GM12878 (cell line): ENCODE results near the gene PCDHGC5. TPM values are rescaled to one million over a fixed set of nuclear protein-coding genes. Genes with fewer than 3 reads are reported as not detected.
A peak's percentile ranks its signal among the peaks of the same experiment; 100 is the strongest.

ENCODE experiments used
- ATAC-seq: fragments of 200-7000 bp; cut with Tn5 transposase; 3 replicates; pipeline ENCODE4 v1.9.1; 2020; ENCODE audit warnings: mild to moderate bottlenecking, moderate library complexity
- BruUV-seq: library from RNA; stranded (reverse); fragments of 400-500 nt; replicated peaks from 2 replicates; lab custom pipeline; 2021; lab: Mats Ljungman, UMichigan
- CTCF ChIA-PET: fragments of 300-600 bp; sonication (Branson Sonifier 250); formaldehyde crosslinking; extraction: SDS; loops from one replicate; lab custom pipeline; 2021; ENCODE audit warnings: inconsistent platforms; lab: Yijun Ruan, JAX
- POLR2A ChIA-PET: fragments of 350-600 bp; formaldehyde crosslinking; extraction: SDS; loops from one replicate; lab custom pipeline; 2021; ENCODE audit warnings: inconsistent platforms; lab: Charles Lee
- RAD21 ChIA-PET: fragments of 300-600 bp; sonication (Branson Sonifier 250); formaldehyde crosslinking; loops from one replicate; lab custom pipeline; 2023; ENCODE audit warnings: antibody characterized with exemption; ENCODE audit not compliant: unreplicated experiment; lab: Charles Lee
- SMC1A ChIA-PET: fragments of 300-600 bp; sonication (Branson Sonifier 250); formaldehyde crosslinking; loops from one replicate; lab custom pipeline; 2023; ENCODE audit not compliant: unreplicated experiment, uncharacterized antibody; lab: Charles Lee
- DNase-seq: peaks from one replicate; pipeline ENCODE4 v3.0.0-alpha.2; 2011; ENCODE audit warnings: low read depth, low spot score
- FAIRE-seq: peaks from 3 replicates; lab custom pipeline; 2011; peaks lifted over from hg19 to GRCh38; lab: Jason Lieb, UNC
- H2AFZ ChIP-seq: 2 replicates; pipeline ENCODE4 v1.6.0; 2011; ENCODE audit warnings: low read depth, low read length, control low read depth; ENCODE audit not compliant: control insufficient read depth
- H3K27ac ChIP-seq: 2 replicates; pipeline ENCODE4 v1.5.1; 2011; ENCODE audit warnings: control low read depth; ENCODE audit not compliant: control insufficient read depth, insufficient read depth
- H3K27me3 ChIP-seq, 2 experiments: replicated peaks in 1 of 2; 2 replicates each; pipeline versions ENCODE4 v1.6.0 to v1.6.1; 2011; ENCODE audit warnings: low read length in 1 of 2; ENCODE audit not compliant: control insufficient read depth in 2 of 2, insufficient read depth in 2 of 2
- H3K36me3 ChIP-seq, 2 experiments: 2 replicates each; pipeline ENCODE4 v1.5.1; 2011; ENCODE audit warnings: low read length in 1 of 2; ENCODE audit not compliant: control insufficient read depth in 2 of 2, insufficient read depth in 2 of 2
- H3K4me1 ChIP-seq: 2 replicates; pipeline ENCODE4 v1.6.1; 2011; ENCODE audit warnings: mild to moderate bottlenecking, low read length, moderate library complexity, mixed read lengths; ENCODE audit not compliant: control insufficient read depth, insufficient read depth
- H3K4me2 ChIP-seq: 2 replicates; pipeline ENCODE4 v1.6.0; 2011; ENCODE audit warnings: control low read depth; ENCODE audit not compliant: control insufficient read depth, insufficient read depth
- H3K4me3 ChIP-seq: fragments of 200-600 bp; sonication (generic); 2 replicates; pipeline ENCODE4 v1.5.1; 2016
- H3K79me2 ChIP-seq: 2 replicates; pipeline ENCODE4 v1.6.0; 2011; ENCODE audit warnings: low read length; ENCODE audit not compliant: control insufficient read depth, insufficient read depth
- H3K9ac ChIP-seq: 2 replicates; pipeline ENCODE4 v1.8.0; 2011; ENCODE audit warnings: low read length, control low read depth, mixed read lengths; ENCODE audit not compliant: control insufficient read depth, insufficient read depth
- H3K9me3 ChIP-seq: replicated peaks from 3 replicates; pipeline ENCODE4 v1.5.1; 2011; ENCODE audit warnings: mild to moderate bottlenecking, low read length; ENCODE audit not compliant: control insufficient read depth, insufficient read depth
- H4K20me1 ChIP-seq: 2 replicates; pipeline ENCODE4 v1.6.0; 2011; ENCODE audit not compliant: control insufficient read depth, insufficient read depth
- CHD2 ChIP-seq: IDR thresholded peaks from 2 replicates; pipeline ENCODE4 v1.6.1; 2011; ENCODE audit warnings: low read depth, low read length, improper control_type of control experiment, borderline replicate concordance
- FOS ChIP-seq: IDR thresholded peaks from 3 replicates; pipeline ENCODE4 v1.6.1; 2011; ENCODE audit warnings: borderline replicate concordance; ENCODE audit not compliant: insufficient read length; ENCODE audit errors: extremely low read depth
- MTA2 ChIP-seq: fragments of 450-650 bp; IDR thresholded peaks from 2 replicates; pipeline ENCODE4 v1.6.1; 2016; ENCODE audit warnings: low read depth, mild to moderate bottlenecking, moderate library complexity
- NFYA ChIP-seq: IDR thresholded peaks from 2 replicates; pipeline ENCODE4 v1.6.1; 2011; ENCODE audit warnings: low read depth, mild to moderate bottlenecking, low read length, improper control_type of control experiment, borderline replicate concordance
- NR2F1 ChIP-seq: fragments of 450-650 bp; conservative IDR thresholded peaks from 2 replicates; pipeline ENCODE4 v1.6.1; 2017; ENCODE audit warnings: mild to moderate bottlenecking
- REST ChIP-seq: IDR thresholded peaks from 2 replicates; pipeline ENCODE4 v1.6.1; 2012; ENCODE audit warnings: mild to moderate bottlenecking, low read depth, low read length
- ZNF592 ChIP-seq: fragments of 450-650 bp; IDR thresholded peaks from 2 replicates; pipeline ENCODE4 v1.6.1; 2017; ENCODE audit warnings: mild to moderate bottlenecking, moderate library complexity
- WGBS: methylation state at CpG from one replicate; pipeline ENCODE4 v1.1.6; 2016; ENCODE audit warnings: low lambda C conversion rate; ENCODE audit not compliant: insufficient replicate concordance, insufficient coverage; ENCODE audit errors: missing lambda C conversion rate; 5-methylcytosine and 5-hydroxymethylcytosine counted together
- in situ Hi-C: fragments of 300-500 bp; cut with MboI; formaldehyde crosslinking; loops from 9 replicates; pipeline ENCODE4 v1.14.3; 2018; ENCODE audit warnings: mixed read lengths
- intact Hi-C: fragments of 100-400 bp; cut with micrococcal nuclease; formaldehyde crosslinking; loops from one replicate; pipeline ENCODE4 v1.14.2; 2022; ENCODE audit not compliant: unreplicated experiment
- polyA plus RNA-seq, 11 experiments: library from polyadenylated mRNA; depleted of rRNA in 4 of 11; unstranded in 6 of 11; stranded (reverse) in 5 of 11; fragments of >200 nt; fragmentation: Nextera tagmentation in 4 of 11; fragmentation: Illumina TruSeq in 1 of 11; extraction: Ambion mirVana in 4 of 11; extraction: Trizol in 1 of 11; gene quantifications; 1 replicate in 1 of 11; 2 replicates in 10 of 11; pipeline versions ENCODE4 v1.2.1 to v1.2.3, GENCODE V29; 2011 to 2016; ENCODE audit warnings: inconsistent platforms in 2 of 11, missing spikeins in 2 of 11, low read depth in 1 of 11
- total RNA-seq, 4 experiments: library from RNA; depleted of rRNA in 3 of 4; stranded (reverse); fragments of >200 nt in 3 of 4; fragmentation: Illumina TruSeq in 1 of 4; extraction: Trizol in 1 of 4; gene quantifications; 2 replicates each; pipeline versions ENCODE4 v1.2.1 to v1.2.3, GENCODE V29; 2013 to 2021
- TF ChIP-seq, protein P1 (sequence below): fragments of 450-650 bp; conservative IDR thresholded peaks from 2 replicates; pipeline ENCODE4 v1.6.1; 2017; ENCODE audit warnings: mild to moderate bottlenecking, moderate library complexity
- TF ChIP-seq, protein P2 (sequence below): fragments of 450-650 bp; IDR thresholded peaks from 2 replicates; pipeline ENCODE4 v1.6.1; 2016; ENCODE audit warnings: mild to moderate bottlenecking, moderate library complexity, borderline replicate concordance

The PCDHGC5 gene
- total and polyA plus RNA-seq, 10 of the 15 experiments (the other 5 are each of a cell fraction or from before 2014, with no cell fraction given): 0.05 to 0.87 (median 0.18) TPM; not detected in 2

DNA sequence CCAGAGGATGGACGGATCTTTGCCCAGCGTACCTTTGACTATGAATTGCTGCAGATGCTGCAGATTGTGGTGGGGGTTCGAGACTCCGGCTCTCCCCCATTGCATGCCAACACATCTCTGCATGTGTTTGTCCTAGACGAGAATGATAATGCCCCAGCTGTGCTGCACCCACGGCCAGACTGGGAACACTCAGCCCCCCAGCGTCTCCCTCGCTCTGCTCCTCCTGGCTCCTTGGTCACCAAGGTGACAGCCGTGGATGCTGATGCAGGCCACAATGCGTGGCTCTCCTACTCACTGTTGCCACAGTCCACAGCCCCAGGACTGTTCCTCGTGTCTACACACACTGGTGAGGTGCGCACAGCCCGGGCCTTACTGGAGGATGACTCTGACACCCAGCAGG is 1.9 kb downstream of the PCDHGC5 start:
- Histone ChIP-seq H3K4me3 (no peak overlapping the region), H3K9ac (no peak overlapping the region), H3K27ac (no peak overlapping the region), H3K9me3 (no peaks in the 10 kb centered on the region; the same call in 2 of the 3 replicates), H2AFZ (no peak overlapping the region), H3K79me2 (no peaks in the 10 kb centered on the region), H4K20me1 (no peaks in the 10 kb centered on the region), H3K4me1 (peaks cover 24% of the 10 kb centered on the region), H3K36me3 (no peaks in the 10 kb centered on the region; a peak in 1 of 4 replicates), H3K4me2 (peak overlapping the region; percentile 97; the same call in 1 of the 2 replicates), H3K27me3 (no peaks in the 10 kb centered on the region; a peak in 1 of 4 replicates)
- BruUV-seq: no TSS peak
- ATAC-seq (no peak), FAIRE-seq (no peak), DNase-seq (no peak)
- intact Hi-C loops: no loop called here
- ChIA-PET POLR2A (interaction anchor here (1.2 to 1.7 kb wide), 2 partner anchors 16 to 23 kb away, joined by 3 to 5 read pairs; no protein-coding TSS in a partner anchor), SMC1A (no interaction called here), CTCF (interaction anchor here (3.4 kb wide), 1 partner anchor 14 kb away, joined by 23 read pairs; the partner anchor contains the start of gene PCDHGC3), RAD21 (no interaction called here)
- WGBS: 96% methylated on average over 13 of the region's 13 CpGs
- in situ Hi-C loops: no loop called here
- no peak for TF ChIP-seq MTA2
- TF ChIP-seq NR2F1: no peak
- no peak for TF ChIP-seq FOS
- TF ChIP-seq NFYA: no peak
- TF ChIP-seq, protein P1, sequence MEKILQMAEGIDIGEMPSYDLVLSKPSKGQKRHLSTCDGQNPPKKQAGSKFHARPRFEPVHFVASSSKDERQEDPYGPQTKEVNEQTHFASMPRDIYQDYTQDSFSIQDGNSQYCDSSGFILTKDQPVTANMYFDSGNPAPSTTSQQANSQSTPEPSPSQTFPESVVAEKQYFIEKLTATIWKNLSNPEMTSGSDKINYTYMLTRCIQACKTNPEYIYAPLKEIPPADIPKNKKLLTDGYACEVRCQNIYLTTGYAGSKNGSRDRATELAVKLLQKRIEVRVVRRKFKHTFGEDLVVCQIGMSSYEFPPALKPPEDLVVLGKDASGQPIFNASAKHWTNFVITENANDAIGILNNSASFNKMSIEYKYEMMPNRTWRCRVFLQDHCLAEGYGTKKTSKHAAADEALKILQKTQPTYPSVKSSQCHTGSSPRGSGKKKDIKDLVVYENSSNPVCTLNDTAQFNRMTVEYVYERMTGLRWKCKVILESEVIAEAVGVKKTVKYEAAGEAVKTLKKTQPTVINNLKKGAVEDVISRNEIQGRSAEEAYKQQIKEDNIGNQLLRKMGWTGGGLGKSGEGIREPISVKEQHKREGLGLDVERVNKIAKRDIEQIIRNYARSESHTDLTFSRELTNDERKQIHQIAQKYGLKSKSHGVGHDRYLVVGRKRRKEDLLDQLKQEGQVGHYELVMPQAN: no peak
- TF ChIP-seq REST: no peak
- TF ChIP-seq, protein P2, sequence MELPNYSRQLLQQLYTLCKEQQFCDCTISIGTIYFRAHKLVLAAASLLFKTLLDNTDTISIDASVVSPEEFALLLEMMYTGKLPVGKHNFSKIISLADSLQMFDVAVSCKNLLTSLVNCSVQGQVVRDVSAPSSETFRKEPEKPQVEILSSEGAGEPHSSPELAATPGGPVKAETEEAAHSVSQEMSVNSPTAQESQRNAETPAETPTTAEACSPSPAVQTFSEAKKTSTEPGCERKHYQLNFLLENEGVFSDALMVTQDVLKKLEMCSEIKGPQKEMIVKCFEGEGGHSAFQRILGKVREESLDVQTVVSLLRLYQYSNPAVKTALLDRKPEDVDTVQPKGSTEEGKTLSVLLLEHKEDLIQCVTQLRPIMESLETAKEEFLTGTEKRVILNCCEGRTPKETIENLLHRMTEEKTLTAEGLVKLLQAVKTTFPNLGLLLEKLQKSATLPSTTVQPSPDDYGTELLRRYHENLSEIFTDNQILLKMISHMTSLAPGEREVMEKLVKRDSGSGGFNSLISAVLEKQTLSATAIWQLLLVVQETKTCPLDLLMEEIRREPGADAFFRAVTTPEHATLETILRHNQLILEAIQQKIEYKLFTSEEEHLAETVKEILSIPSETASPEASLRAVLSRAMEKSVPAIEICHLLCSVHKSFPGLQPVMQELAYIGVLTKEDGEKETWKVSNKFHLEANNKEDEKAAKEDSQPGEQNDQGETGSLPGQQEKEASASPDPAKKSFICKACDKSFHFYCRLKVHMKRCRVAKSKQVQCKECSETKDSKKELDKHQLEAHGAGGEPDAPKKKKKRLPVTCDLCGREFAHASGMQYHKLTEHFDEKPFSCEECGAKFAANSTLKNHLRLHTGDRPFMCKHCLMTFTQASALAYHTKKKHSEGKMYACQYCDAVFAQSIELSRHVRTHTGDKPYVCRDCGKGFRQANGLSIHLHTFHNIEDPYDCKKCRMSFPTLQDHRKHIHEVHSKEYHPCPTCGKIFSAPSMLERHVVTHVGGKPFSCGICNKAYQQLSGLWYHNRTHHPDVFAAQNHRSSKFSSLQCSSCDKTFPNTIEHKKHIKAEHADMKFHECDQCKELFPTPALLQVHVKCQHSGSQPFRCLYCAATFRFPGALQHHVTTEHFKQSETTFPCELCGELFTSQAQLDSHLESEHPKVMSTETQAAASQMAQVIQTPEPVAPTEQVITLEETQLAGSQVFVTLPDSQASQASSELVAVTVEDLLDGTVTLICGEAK: no peak
- TF ChIP-seq CHD2: no peak
- no peak for TF ChIP-seq ZNF592
